ENCODE measurements around the gene STK17B.
"Not testable (repeated sequence)": the region's sequence is repeated elsewhere in the genome, so short reads cannot be mapped to it uniquely, and the experiment has no call there.

STK17B gene

DNA sequence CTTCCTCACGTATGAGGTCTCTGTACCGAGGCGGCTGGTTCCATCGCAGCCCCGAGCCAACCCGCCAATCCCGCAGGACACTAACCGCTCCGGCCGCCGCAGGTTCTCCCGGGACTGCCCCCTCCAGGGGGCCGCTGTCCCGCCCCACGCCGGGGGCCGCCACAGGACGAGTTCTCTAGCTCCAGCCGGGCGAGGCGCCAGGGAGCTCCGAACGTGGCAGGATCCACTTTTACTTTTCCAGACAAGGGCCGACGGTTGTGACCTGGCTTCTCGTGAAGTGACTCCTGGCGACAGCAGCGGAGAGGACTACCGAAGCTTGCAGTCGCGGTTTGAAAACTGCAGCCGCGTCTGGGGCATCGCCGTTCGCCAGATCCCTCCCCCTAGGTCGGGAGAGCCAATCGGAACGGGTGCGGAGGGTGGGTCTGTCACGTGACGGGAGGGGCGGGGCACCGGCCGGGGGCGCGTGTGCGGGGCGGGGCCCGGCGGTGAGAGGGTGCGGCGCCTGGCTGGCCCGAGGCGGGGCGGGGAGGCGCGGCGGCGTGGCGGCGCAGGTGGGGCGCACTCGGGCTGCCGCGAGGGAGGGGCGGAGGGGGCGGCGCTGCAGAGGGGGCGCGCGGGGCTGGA lies at the start of gene STK17B:
STK17B (minus strand) TSS at position 331 of the 624 bp plus-strand sequence. CDS start 8,195 bp downstream, outside the sequence.
- peak; percentile 68 for DNase-seq (ENCODE audit: low read depth)
- H3K4me3 ChIP-seq (ENCODE audit: low read depth, low read length), result peak within 1 kb of the TSS; percentile 94

DNA sequence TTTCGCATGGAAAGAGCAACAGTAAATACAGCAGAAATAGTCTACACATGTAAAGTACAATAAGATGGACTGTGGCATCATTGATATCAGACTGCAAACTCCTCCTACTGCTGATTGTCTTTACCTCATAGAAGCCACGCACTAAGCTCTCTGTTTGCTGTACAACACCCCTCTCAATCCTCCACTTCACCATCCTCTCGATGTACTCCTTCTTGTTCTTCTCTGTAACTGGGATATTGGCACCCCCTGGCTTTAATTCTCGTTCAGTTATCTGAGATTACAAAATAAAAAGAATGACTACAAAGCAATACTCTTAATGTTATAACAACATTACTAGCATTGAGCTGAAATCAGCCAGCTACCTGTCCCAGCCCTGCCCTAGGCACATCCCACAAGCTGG lies 49.3 kb upstream of the STK17B start:
- no peak overlapping the region for H3K4me3 ChIP-seq (ENCODE audit: low read depth, low read length)
- no peak for DNase-seq (ENCODE audit: low read depth)

DNA sequence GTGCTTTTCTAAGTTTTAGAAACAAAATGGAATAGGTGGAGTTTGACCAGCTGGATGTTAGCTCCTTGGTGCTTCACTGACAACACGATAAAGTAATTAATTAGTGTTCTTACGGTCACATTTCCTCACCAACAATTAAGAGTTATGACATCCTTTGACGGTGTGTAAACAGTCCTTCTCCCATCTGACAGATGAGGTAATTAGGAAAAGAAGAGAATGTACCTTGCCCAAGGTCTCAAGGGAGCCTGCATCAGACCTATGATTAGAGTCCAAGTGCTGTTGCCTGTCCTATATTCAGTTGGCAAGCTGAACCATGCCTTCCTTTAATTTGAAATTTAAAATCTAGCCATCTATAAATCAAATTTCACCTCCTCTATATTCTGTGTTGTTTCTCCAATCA lies 48.3 kb upstream of the STK17B start:
- no peak overlapping the region for H3K4me3 ChIP-seq (ENCODE audit: low read depth, low read length)
- DNase-seq (ENCODE audit: low read depth), result no peak

DNA sequence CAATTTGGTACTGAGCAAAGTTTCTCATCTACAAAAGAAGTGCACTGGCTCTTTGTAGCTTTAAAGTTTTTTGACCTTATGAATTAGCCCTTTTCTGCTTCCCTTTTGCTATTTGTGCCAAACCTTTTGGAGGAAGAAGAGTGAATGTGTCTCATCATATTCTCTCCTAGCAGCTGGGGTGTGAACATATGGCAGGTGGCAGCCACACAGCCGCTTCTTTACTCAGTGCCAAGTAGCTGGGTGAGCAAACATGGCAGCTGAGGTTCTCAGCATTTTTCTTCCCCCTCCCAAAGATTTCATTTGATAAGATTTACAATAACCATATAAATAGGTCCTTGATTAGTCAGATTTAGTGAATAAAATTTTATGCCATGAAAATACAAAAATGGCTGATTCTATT lies 46.7 kb upstream of the STK17B start:
- no peak overlapping the region for H3K4me3 ChIP-seq (ENCODE audit: low read depth, low read length)
- no peak for DNase-seq (ENCODE audit: low read depth)

DNA sequence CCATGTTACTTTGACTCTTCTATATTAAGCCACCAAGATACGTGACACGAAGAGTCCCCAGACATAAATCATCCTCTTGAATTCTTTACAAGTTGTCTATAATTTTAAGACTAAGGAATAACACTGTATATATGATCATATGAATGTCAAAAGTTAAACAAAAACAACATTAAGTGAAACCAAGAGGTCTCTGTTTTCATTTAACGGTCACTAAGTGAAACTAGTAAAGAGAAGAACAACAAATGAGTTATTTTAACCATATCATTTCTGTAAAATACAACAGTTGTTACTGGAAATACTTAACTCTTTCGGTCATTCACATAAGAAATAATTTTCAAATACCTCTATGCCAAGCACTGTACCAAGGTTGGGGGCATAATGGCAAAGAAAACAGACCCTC lies 45.7 kb upstream of the STK17B start:
- H3K4me3 ChIP-seq (ENCODE audit: low read depth, low read length), result no peak overlapping the region
- DNase-seq (ENCODE audit: low read depth), result no peak

DNA sequence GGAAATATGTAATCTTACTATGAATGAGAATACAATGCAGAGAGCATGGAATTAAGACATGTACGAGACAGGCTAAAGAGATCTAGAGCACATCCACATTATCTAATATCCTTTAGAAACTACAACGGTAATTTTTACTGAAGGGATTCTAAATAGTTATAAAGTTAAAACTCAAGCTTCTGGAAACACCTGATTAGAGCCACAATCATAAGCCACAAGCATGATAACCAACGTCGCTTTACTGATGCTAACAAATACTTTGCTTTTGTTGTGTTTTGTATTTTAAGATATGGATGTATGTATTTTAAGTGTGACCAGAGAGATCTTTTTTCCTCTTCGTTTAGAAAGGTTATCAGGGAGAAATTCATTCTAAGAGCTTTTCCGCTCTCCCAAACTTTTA lies 44.0 kb upstream of the STK17B start:
- H3K4me3 ChIP-seq (ENCODE audit: low read depth, low read length), result no peak overlapping the region
- DNase-seq (ENCODE audit: low read depth), result no peak

DNA sequence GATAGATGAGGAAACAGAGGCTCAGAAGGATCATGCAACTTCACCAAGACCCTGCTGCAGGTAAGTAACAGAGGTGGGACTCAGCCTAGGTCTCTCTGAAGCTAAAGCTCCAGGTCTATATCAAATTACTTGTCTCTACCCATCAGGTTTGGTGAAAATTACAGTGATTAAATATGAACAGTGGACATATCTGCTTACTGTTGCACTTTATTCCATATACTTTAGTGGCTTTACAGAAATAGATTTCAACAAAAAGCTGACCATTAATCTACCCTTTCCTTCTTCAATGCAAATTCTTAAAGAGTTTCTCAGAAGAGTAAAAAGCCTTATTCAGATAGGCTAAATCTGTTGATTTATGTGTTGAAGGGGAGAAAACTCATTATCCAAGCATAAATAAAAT lies 42.8 kb upstream of the STK17B start:
- no peak for DNase-seq (ENCODE audit: low read depth)
- H3K4me3 ChIP-seq (ENCODE audit: low read depth, low read length), result no peak overlapping the region

DNA sequence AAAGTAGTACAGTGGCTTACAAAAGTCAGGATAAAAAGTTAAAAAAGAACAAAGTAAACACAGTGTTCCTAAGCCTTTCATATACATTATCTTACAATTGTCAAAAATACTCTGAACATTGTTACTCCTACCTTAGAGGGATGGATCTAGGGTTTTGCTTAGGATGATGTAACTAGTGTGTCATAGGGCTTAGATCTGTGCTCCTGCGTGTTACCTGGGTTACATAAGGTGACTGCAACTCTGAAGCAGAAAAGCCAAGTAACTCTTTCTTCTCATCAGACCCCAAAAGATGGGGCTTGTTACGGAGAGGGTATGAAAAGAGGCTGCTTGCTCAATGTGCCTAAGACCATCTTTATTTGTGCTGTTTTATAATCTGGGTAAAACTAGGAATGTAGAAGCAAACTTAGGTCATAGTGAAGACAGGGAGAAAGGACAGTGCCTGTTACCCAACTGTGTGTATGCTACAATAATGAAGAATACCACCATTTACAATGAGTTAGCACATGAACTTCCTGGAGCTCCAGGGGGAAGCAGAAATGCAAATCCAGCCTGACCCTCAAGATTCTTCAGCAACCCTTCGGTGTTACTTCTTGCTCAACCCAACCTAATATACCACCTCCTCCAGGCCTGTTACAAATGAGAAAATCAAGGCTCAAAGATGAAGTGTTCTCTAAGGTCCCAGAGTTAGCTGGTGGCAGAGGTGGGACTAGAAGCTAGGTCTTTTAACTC lies 42.0 kb upstream of the STK17B start:
- DNase-seq (ENCODE audit: low read depth), result no peak
- H3K4me3 ChIP-seq (ENCODE audit: low read depth, low read length), result no peak overlapping the region

DNA sequence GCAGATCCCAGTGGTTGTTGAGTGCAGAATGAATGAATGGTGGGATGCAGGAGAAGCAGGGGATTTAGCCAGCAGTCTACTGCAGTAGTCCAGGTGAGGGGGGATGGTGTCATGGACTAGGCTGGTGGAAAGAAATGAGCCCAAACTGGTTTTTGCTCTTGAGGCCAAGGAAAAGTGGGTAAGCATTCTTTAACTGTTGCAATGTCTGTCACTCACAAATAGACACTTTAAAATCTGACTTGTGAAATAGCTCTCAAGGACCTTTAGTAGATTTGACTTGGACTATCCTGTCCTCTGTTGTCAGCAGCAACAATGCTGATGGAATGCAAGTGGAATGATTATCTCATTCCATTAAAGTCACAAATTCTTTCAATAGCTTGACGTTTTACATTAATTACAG lies 37.5 kb upstream of the STK17B start:
- no peak for DNase-seq (ENCODE audit: low read depth)
- H3K4me3 ChIP-seq (ENCODE audit: low read depth, low read length), result no peak overlapping the region

DNA sequence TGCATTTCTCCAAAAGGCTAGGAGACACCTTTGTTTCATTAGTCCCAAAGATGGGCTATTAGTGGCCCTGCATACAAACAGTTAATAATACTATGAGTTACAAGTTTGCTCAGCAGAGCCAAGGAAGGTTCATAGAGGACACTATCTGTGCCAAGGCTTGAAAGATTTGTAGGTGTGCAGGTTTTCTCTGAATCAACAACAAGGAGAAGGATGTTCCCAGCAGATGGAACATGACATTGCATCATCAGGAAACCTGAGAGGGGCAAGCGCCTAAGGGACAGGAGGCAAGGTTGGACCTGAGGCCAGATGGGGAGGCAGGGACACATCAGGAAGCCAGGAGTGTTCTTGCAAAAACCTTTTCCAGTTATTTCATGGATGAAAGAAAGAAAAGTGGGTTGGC lies 35.4 kb upstream of the STK17B start:
- no peak overlapping the region for H3K4me3 ChIP-seq (ENCODE audit: low read depth, low read length)
- DNase-seq (ENCODE audit: low read depth), result no peak

DNA sequence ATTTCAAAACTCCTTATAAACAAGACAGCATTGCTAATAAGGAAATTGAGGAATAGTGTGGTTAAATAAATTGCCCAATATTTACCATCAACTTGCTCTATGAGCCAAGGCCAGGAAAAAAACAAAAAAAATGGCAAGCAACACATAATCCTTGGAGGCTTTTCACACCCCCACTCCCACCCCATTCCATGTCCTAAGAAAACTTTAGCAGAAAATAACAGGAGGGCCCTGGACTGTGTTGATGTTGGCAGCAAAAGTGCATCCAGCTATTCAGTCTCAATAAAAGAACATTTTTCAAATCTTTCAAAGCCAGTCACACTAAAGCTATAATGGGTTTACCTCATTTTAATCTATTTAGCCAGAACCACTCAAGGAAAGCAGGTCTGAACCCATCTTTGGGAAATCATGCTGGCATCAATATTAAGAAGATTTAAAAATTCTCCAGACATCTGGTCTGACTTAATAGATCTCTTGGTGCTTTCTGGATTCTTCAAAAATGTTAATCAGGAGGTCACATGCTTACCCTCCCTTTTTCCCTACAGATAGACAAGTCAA lies 34.6 kb upstream of the STK17B start:
- peak; percentile 31 for DNase-seq (ENCODE audit: low read depth)
- H3K4me3 ChIP-seq (ENCODE audit: low read depth, low read length), result no peak overlapping the region

DNA sequence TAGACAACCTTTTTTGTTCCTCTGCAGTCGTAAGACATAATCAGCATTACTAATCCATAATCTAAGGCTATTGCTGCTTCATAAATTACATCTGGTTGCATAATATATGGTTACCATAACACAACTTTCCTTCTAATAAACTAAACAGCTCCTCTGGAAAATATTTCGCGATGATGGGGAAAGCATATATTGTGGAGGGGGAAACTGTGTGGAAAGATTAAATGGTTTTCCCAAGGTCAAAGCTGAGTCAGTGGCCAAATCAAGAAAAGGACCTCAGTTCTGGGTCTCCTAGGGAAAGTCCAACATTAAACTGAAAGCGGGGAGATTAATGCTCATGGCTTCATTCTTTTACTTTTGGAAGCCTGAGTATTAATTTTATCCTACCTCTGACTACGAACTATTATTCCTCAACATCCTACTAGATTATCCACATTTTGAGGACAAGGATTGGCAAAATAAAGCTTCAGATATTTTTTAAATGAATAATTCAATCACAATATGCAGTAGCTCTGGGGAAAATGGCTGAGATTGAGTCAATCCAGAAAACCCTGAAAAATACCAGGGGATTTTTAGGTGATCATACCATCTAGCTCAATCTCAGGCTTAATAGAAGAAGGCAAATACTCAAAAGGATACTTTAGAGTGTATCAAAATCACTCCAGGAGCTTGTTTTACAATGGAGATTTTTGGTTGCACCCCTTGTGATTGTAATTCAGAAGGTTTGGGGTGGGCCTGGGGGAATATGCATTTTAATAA lies 33.8 kb upstream of the STK17B start:
- H3K4me3 ChIP-seq (ENCODE audit: low read depth, low read length), result no peak overlapping the region
- no peak for DNase-seq (ENCODE audit: low read depth)

DNA sequence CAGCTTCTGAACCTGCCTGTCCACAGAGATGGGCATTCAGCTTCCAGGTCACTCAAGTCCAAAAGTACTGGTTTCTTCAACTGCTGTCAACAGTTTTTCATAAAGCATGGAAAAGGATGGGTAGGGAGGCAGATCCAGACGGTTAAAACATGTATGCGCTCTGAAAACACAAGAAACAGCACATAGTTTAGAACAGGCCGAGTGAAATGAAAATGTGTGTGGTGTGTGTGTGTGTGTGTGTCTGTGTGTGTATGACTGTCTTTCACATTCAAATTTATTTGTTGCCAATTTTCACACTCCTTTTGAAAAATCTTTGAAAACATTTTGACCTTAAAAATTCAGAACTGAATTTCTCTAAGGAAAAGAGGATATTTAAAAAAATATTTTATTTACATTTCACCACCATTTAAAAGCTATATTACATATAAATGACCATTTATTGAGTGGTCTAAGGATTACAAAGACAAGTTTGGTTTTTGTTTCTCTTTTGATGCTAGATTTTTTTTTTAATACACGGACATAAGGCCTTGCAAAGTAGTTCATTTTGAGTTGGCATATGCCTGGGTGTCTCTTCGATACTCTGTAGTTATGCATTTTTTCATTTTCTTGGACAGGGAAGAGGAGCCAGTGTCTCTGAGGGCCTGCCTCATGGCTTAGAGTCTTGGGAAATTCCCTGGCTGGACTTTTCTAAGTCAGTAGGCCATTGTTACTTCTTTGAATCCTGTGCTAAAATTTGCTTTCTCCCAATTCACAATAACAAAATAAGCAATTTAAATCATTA lies 30.0 kb upstream of the STK17B start:
- no peak overlapping the region for H3K4me3 ChIP-seq (ENCODE audit: low read depth, low read length)
- no peak for DNase-seq (ENCODE audit: low read depth)

DNA sequence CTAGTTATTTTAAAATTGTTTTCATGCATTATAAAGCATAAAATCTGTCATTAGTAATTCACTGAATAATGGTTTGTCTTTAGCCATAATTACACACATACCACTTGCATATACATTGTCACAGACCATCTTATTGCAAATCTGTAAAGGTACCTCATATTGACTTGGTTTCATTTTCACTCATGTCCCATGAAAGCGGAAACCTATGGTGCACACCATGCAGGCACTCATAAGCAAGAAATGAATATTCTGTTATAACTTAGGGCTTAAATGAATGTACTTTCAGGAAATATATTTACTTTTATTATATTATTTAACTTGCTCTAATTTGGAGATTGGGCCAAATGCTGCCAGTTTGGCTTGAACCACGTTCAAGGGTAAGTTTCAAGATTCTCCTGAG lies 29.2 kb upstream of the STK17B start:
- no peak overlapping the region for H3K4me3 ChIP-seq (ENCODE audit: low read depth, low read length)
- DNase-seq (ENCODE audit: low read depth), result no peak

DNA sequence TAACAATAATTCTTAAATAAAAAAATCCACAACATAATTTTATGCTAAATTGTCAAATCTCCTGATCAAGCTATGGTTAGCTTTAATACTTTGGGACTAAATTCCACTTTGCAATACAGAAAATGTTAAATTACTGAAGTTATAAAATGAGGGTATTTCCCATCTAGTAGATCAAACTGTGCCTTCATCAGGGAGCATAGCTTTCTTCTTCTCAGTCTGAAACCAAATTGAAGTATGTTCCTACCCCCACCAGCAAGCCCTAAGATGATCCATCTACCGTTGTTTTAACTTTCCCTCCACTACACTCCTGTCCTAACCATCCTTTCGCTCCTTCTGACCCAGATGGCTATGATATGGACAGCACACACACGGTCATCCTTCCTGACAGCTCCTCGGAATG lies 24.4 kb upstream of the STK17B start:
- H3K4me3 ChIP-seq (ENCODE audit: low read depth, low read length), result no peak overlapping the region
- no peak for DNase-seq (ENCODE audit: low read depth)

DNA sequence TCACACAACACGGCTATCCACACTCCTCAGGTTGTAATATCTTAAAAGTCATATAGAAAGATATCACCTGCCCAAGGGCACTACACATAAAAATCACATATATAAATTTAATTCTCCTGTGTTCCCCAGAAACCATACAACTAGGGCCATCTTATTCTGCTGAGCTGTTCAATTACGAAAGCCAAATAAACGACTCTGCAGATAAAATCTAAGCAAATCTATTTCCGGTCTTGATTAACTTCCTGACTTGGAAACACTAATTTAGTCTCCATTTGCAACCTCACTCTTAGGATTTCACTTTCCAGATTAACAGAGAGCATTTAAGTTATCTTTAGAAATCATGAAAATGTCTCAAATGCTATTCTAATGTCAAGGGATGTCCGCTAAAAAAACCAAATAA lies 23.9 kb upstream of the STK17B start:
- no peak for DNase-seq (ENCODE audit: low read depth)
- no peak overlapping the region for H3K4me3 ChIP-seq (ENCODE audit: low read depth, low read length)

DNA sequence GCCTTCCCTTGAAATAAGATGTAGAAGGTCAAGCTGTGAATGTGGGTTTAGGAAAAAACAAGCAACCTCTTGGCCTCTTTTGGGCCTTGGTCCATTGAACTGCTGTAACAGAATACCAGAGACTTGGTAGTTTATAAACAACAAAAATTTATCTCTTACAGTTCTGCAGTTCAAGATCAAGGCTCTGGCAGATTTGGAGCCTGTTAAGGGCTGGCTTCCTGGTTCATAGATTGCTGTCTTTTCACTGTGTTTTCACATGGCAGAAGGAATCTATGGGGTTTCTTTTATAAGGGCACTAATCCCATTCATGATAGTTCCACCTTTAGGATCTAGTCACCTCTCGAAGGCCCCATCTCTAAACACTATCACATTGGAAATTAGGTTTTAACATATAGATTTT lies 20.2 kb upstream of the STK17B start:
- no peak for DNase-seq (ENCODE audit: low read depth)
- H3K4me3 ChIP-seq (ENCODE audit: low read depth, low read length), result no peak overlapping the region

DNA sequence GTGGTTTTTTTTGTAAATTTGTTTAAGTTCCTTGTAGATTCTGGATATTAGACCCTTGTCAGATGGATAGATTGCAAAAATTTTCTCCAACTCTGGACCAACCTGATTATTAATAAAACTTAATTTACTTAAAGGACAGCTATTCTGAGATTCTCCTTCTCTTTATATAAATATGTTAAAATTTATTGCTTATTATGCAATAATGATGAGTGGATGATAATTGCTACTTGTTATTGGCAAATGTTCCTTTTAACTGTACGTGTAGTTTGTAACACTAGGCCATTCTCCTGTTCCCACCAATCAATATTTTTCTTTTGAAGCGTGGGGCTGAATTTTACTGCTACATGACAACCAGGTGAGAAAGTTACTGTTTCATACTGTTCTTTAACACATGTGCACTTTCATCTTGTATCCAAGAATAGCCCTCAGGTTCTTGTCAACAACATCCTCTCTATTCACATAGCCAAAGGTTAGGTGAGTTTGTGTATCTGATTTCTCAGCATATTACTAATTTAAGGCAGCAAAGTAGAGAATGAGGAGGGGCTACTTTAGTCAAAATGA lies 16.6 kb upstream of the STK17B start:
- DNase-seq (ENCODE audit: low read depth), result no peak
- no peak overlapping the region for H3K4me3 ChIP-seq (ENCODE audit: low read depth, low read length)

DNA sequence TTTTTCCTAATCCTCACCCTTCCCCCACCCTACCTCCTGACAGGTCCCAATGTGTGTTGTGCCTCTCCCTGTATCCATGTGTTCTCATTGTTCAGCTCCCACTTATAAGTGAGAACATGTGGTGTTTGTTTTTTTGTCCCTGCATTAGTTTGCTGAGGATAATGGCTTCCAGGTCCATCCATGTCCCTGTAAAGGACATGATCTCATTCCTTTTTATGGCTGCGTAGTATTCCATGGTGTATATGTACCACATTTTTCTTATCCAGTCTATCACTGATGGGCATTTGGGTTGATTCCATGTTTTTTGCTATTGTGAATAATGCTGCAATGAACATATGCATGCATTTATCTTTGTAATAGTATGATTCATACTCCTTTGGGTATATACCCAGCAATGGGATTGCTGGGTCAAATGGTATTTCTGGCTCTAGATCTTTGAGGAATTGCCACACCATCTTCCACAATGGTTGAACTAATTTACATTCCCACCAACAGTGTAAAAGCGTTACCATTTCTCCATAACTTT lies 15.9 kb upstream of the STK17B start:
- not testable (repeated sequence) for DNase-seq (ENCODE audit: low read depth); H3K4me3 ChIP-seq (ENCODE audit: low read depth, low read length)
